SIG-M5 treated with dmso at 0.1 percent for 504 hours (cell line): ENCODE measurements around the gene ETAA1.
A peak's percentile ranks its signal among the peaks of the same experiment; 100 is the strongest.

ENCODE experiments used
- DNase-seq: peaks from one replicate; lab custom pipeline; 2025; ENCODE audit not compliant: unreplicated experiment; lab: John Stamatoyannopoulos, UW

The ETAA1 gene

GRCh38 chr2:67397143-67397986, at the start of gene ETAA1:
Gene ETAA1, plus strand, starts transcription at chr2:67397333. Its CDS starts 116 bp downstream, at chr2:67397449.
- peak; percentile 90 for DNase-seq

- no peak for DNase-seq
Measured at GRCh38 chr2:67366832-67367412, 30.2 kb upstream of the ETAA1 start.

- DNase-seq: no peak
Measured at GRCh38 chr2:67374481-67374880, 22.7 kb upstream of the ETAA1 start.

DNA sequence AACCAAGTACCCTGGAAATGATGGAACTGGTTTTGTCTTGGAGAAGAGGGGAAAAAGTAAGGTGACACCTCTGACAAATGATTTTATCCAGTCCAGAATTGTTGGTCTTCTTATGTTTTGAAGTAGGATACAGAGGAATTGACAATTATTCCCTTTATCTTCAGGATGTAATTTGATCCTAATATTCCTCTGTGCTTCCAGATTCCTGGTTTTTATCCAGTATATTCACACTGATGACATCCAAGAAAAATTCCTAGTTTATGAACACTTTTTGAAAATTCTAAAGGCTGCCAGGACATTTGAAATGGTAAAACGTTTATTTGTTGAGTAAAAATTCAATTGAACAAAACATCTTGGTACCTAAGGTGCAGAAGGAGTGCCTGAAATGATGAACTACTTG, 22.2 kb upstream of the ETAA1 start:
- no peak for DNase-seq

DNA sequence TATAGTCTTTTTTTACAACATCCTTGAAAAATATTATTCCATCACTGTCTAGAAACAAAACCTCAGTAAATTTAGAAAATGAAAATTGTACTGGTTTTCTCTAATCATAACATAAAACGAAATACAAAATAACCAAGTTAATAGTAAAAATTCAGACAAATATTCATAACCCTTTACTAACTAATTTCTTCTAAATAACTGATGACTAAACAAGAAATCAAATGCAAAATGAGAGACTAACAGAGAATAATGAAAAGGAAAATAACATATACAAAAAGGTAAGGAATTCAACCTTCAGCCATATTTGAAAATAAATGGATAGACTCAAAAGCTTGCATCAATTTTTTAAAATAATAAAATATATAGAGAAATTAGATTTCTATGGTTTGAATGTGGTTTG, 18.6 kb upstream of the ETAA1 start:
- DNase-seq: no peak

GRCh38 chr2:67379048-67379447, 18.1 kb upstream of the ETAA1 start:
- DNase-seq: no peak

GRCh38 chr2:67384123-67384822, 12.9 kb upstream of the ETAA1 start:
- DNase-seq: no peak

DNA sequence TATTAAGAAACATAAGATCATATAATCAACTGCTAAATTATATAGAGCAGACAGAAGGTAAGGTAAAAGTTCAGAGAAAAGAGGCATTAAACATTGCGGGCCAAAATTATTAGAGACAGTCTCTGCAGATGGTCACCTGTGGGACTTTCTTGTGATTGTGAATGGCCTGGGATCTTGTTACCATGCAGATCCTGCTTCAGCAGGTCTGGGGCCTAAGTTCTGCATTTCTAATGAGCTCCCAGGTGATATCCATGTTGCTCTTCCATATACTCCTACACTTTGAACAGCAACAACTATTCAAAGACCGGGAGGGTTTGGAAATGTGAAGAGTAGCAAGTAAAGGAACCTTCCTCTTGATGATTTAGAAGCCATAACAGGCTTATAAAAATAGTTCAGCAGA, 8.5 kb upstream of the ETAA1 start:
- DNase-seq: no peak

DNA sequence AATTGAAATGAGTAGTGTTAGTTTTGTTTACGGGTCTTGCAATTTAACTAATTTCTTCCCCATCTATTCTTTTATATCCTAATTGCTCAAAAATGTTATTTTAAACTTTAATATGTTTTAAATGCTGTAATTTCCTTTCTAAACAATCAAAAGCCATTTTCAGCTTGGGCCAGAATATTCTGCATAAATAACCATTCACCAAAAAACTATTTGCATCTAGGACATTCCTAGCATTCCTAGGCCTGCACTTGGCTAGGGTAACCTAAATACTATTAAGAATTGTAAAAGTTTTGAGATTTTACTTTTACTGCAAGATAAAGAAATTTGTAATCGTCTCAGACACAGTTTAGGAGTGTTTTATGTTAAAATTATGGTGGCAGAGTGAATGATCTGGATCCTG, 7.8 kb upstream of the ETAA1 start:
- DNase-seq: no peak

GRCh38 chr2:67389788-67390187, 7.3 kb upstream of the ETAA1 start:
- DNase-seq: no peak

GRCh38 chr2:67393237-67393636, 3.9 kb upstream of the ETAA1 start:
- DNase-seq: no peak

GRCh38 chr2:67394734-67395133, 2.4 kb upstream of the ETAA1 start:
- DNase-seq: no peak

DNA sequence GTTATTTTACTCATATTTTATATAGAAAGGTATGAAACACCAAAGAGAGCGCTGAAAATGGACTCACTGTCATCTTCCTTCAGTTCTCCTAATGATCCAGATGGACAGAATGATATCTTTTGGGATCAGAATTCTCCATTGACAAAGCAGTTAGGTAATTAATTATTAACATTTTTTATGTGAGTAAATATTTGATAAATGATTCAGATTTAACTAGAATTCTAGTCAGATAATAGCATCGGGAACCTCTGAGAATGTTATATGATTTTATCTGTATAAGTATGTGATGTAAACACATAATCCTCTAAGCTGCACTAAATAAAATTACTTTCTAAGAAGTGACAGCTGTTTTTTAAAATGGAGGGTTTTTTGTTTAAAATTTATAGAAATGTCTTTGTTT, 2.0 kb downstream of the ETAA1 start:
- no peak for DNase-seq

DNA sequence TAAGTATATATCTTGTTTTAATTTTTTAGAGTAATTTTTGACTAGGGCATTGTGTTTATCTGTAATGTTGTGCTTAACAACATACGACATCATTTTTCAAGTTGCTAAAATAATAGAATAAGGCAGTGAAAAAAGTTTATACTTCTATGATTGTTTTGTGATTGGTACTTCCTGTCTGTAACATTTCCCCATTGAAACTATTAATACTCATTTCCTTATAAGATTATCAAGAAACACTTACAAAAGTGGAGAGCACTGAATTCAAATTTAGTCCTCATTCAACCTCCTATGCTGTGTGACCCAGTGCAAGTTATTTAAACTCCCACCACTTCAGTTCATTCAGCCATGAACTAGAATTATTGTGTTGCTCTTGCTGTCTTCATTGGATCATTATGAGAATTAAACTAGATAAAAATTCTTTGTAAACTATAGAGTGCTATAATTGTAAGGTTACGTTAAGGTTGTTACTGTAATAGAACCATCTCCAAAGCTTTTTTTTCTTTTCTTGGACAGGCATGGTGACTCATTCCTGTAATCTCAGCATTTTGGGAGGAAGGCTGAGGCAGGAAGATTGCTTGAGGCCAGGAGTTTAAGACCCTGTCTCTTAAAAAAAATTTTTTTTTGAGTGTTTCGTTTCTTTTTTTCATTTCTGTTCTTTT, 2.8 kb downstream of the ETAA1 start:
- DNase-seq: no peak

GRCh38 chr2:67400560-67401485, 3.7 kb downstream of the ETAA1 start:
- DNase-seq: no peak

DNA sequence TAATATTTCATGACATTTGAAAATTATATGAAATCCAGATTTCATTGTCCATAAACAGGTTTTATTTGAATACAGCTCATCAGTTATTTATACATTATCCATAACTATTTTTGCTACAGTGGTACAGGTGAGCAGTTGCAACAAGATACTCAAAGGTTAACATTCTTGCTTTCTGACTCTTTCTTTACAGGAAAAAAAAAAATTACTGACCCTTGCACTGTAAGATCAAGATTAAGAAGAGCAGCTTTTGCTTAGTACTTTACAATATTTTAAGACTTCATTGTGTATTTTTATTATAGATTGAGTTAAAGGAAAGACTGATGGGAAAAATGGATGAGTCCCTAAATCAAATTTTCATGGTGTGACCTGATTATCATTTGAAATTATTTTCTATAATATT, 11.2 kb downstream of the ETAA1 start:
- DNase-seq: no peak

DNA sequence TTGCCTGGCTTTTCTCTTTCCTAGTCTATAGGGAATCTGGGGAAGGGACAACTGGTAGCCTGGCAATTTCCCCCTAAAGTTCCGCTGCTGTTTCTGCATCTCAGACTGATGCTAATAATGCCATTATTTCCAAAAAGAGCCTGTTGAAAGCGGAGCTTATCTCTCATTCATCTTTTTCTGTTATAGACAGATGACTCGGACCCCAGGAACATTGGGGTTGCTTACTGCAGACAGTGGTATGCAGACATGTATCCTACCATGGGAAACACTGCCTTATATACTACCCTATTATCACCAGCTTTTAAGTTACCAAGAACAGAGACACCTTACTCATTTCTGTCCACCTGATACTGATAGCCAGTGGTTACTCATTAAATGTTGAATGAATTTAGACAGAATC, 15.3 kb downstream of the ETAA1 start:
- DNase-seq: no peak

GRCh38 chr2:67414867-67415266, 17.7 kb downstream of the ETAA1 start:
- DNase-seq: no peak

DNA sequence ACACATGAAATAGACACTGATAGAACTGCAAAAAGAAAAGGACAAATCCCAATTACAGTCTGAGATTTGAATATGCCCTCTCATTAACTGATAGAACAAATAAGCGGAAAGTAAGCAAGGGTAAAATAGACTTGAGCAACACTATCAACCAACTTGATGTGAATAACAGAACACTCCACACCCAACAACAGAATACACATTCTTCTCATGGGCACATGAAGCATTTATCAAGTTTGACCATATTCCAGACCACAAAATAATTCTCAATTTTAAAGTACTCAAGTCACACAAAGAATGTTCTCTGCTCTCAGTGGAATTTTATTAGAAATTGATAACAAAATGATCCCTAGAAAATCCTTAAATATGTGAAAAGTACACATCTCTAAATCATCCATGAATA, 19.0 kb downstream of the ETAA1 start:
- DNase-seq: no peak

DNA sequence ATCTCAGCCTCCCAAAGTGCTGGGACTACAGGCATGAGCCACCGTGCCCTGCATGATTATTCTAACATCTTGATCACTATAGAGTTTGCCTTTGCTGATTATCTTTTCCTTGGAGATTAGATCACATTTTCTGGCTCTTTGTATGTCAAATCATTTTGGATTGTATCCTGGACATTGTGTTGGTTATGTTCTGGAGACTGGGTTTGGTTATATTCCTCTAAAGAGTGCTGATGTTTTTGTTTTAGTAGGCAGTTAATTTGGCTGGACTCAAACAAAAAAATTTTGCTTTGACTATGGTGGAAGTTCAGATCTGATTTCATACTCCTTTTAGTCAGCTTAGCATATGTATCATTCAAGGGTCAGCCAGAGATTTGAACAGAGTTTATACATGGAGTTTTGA, 26.4 kb downstream of the ETAA1 start:
- no peak for DNase-seq

DNA sequence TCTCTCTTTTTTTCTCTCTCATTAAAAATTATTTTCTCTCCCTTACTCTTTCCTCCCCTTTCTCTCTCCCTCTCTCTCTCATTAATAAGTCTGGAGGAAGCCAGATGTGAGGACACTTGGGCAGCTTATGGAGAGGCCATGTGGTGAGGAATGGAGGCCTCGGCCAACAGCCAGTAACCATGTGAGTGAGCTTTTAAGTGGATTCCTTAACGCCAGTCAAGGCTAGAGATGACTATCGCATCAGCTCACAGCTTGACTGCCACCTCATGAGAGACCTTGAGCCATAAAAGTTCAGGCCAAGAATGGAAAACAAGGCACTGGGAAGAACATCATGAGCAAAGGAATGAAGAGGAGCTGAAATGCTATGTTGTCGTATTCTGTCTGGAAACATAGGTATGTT, 39.1 kb downstream of the ETAA1 start:
- no peak for DNase-seq
